HEK293 (cell line): ENCODE data around the gene PERM1.
A peak's percentile ranks its signal among the peaks of the same experiment; 100 is the strongest.

ENCODE experiments used
- CTCF ChIA-PET: fragments of 350-600 bp; formaldehyde crosslinking; extraction: SDS; loops from one replicate; lab custom pipeline; 2021; ENCODE audit warnings: antibody characterized with exemption; lab: Yijun Ruan, JAX
- POLR2A ChIA-PET: fragments of 300-600 bp; formaldehyde crosslinking; extraction: SDS; loops from one replicate; lab custom pipeline; 2020; ENCODE audit warnings: antibody characterized with exemption, inconsistent platforms; lab: Yijun Ruan, JAX
- H3K27ac ChIP-seq: fragments of 200-500 bp; sonication (Bioruptor generic); 2 replicates; pipeline ENCODE4 v1.5.1; 2014; ENCODE audit warnings: low read depth, low read length, control low read depth, inconsistent platforms; ENCODE audit errors: extremely low read depth
- H3K36me3 ChIP-seq, 2 experiments: fragments of 200-500 bp in 1 of 2; sonication (Bioruptor generic) in 1 of 2; 1 replicate in 1 of 2; 2 replicates in 1 of 2; pipeline ENCODE4 v1.5.1; 2014 to 2017; ENCODE audit warnings: inconsistent platforms in 2 of 2, low read length in 2 of 2; ENCODE audit not compliant: control insufficient read depth in 2 of 2, insufficient read depth in 1 of 2
- H3K4me1 ChIP-seq: fragments of 200-500 bp; sonication (Bioruptor generic); 2 replicates; pipeline ENCODE4 v1.5.1; 2014; ENCODE audit warnings: mild to moderate bottlenecking, low read length, inconsistent platforms; ENCODE audit not compliant: control insufficient read depth, insufficient read depth
- H3K4me3 ChIP-seq: 2 replicates; pipeline ENCODE4 v1.5.1; 2011; ENCODE audit warnings: low read depth, mild to moderate bottlenecking, control low read depth, low read length, moderate library complexity
- H3K9me3 ChIP-seq: fragments of 200-500 bp; sonication (Bioruptor generic); 2 replicates; pipeline ENCODE4 v1.5.1; 2014; ENCODE audit warnings: low read depth, low read length, inconsistent platforms; ENCODE audit not compliant: control insufficient read depth, insufficient read depth
- GLI2 ChIP-seq: fragments of 450-650 bp; formaldehyde crosslinking; IDR thresholded peaks from 2 replicates; pipeline ENCODE4; 2017; ENCODE audit warnings: missing biosample characterization, missing genetic modification characterization, low read depth, borderline replicate concordance
- GLIS1 ChIP-seq: fragments of 450-650 bp; formaldehyde crosslinking; IDR thresholded peaks from 2 replicates; pipeline ENCODE4 v1.5.1; 2016; ENCODE audit warnings: missing biosample characterization, missing genetic modification characterization
- HOXA7 ChIP-seq: sonication (generic); formaldehyde crosslinking; IDR thresholded peaks from 2 replicates; pipeline ENCODE4 v1.8.1; 2022; ENCODE audit warnings: missing genetic modification reagents, borderline replicate concordance
- IKZF3 ChIP-seq: fragments of 450-650 bp; IDR thresholded peaks from 2 replicates; pipeline ENCODE4 v1.5.0; 2018; ENCODE audit warnings: missing biosample characterization, mild to moderate bottlenecking, missing genetic modification characterization, moderate library complexity
- KLF16 ChIP-seq: fragments of 450-650 bp; formaldehyde crosslinking; IDR thresholded peaks from 2 replicates; pipeline ENCODE4 v1.5.1; 2017; ENCODE audit warnings: missing biosample characterization, missing genetic modification characterization
- KLF8 ChIP-seq: fragments of 450-650 bp; formaldehyde crosslinking; IDR thresholded peaks from 2 replicates; pipeline ENCODE4 v1.5.1; 2016; ENCODE audit warnings: missing biosample characterization, missing genetic modification characterization
- YY1 ChIP-seq: fragments of 450-650 bp; formaldehyde crosslinking; IDR thresholded peaks from 2 replicates; pipeline ENCODE4 v1.5.1; 2018; ENCODE audit warnings: missing biosample characterization, missing genetic modification characterization
- ZBTB20 ChIP-seq: fragments of 450-650 bp; formaldehyde crosslinking; IDR thresholded peaks from 2 replicates; pipeline ENCODE4 v1.5.1; 2016; ENCODE audit warnings: missing biosample characterization, missing genetic modification characterization
- ZFP41 ChIP-seq: fragments of 450-650 bp; formaldehyde crosslinking; IDR thresholded peaks from 2 replicates; pipeline ENCODE4 v1.5.1; 2016; ENCODE audit warnings: missing biosample characterization, missing genetic modification characterization, borderline replicate concordance
- ZIC2 ChIP-seq: fragments of 450-650 bp; formaldehyde crosslinking; IDR thresholded peaks from 2 replicates; pipeline ENCODE4 v1.5.1; 2016; ENCODE audit warnings: missing biosample characterization, missing genetic modification characterization
- ZNF112 ChIP-seq: fragments of 450-650 bp; formaldehyde crosslinking; IDR thresholded peaks from 2 replicates; pipeline ENCODE4 v1.5.0; 2017; ENCODE audit warnings: missing biosample characterization, missing genetic modification characterization
- ZNF23 ChIP-seq: fragments of 450-650 bp; formaldehyde crosslinking; IDR thresholded peaks from 2 replicates; pipeline ENCODE4 v1.5.1; 2016; ENCODE audit warnings: missing biosample characterization, missing genetic modification characterization, borderline replicate concordance
- ZNF416 ChIP-seq: fragments of 450-650 bp; formaldehyde crosslinking; IDR thresholded peaks from 2 replicates; pipeline ENCODE4 v1.5.1; 2016; ENCODE audit warnings: missing biosample characterization, missing genetic modification characterization
- ZNF423 ChIP-seq: fragments of 450-650 bp; formaldehyde crosslinking; IDR thresholded peaks from 2 replicates; pipeline ENCODE4 v1.5.1; 2016; ENCODE audit warnings: missing biosample characterization, missing genetic modification characterization
- ZNF654 ChIP-seq: fragments of 450-650 bp; formaldehyde crosslinking; IDR thresholded peaks from 2 replicates; pipeline ENCODE4 v1.5.1; 2016; ENCODE audit warnings: low read depth, missing biosample characterization, missing genetic modification characterization
- ZNF777 ChIP-seq: fragments of 450-650 bp; formaldehyde crosslinking; IDR thresholded peaks from 2 replicates; pipeline ENCODE4 v1.5.1; 2017; ENCODE audit warnings: missing biosample characterization, missing genetic modification characterization, borderline replicate concordance
- ZNF837 ChIP-seq: fragments of 450-650 bp; formaldehyde crosslinking; IDR thresholded peaks from 2 replicates; pipeline ENCODE4 v1.5.1; 2016; ENCODE audit warnings: missing biosample characterization, missing genetic modification characterization
- TF ChIP-seq, protein P1 (sequence below): fragments of 450-650 bp; formaldehyde crosslinking; IDR thresholded peaks from 2 replicates; pipeline ENCODE4 v1.5.1; 2016; ENCODE audit warnings: missing biosample characterization, missing genetic modification characterization, borderline replicate concordance
- TF ChIP-seq, protein P2 (sequence below): fragments of 450-650 bp; formaldehyde crosslinking; IDR thresholded peaks from 2 replicates; pipeline ENCODE4 v1.5.1; 2016; ENCODE audit warnings: missing biosample characterization, missing genetic modification characterization
- TF ChIP-seq, protein P3 (sequence below): fragments of 450-650 bp; formaldehyde crosslinking; IDR thresholded peaks from 2 replicates; pipeline ENCODE4 v1.5.1; 2016; ENCODE audit warnings: missing biosample characterization, missing genetic modification characterization
- TF ChIP-seq, protein P4 (sequence below): fragments of 450-650 bp; formaldehyde crosslinking; IDR thresholded peaks from 2 replicates; pipeline ENCODE4 v1.5.1; 2017; ENCODE audit warnings: missing biosample characterization, missing genetic modification characterization
- TF ChIP-seq, protein P5 (sequence below): fragments of 450-650 bp; formaldehyde crosslinking; IDR thresholded peaks from 2 replicates; pipeline ENCODE4 v1.5.1; 2017; ENCODE audit warnings: missing biosample characterization, missing genetic modification characterization
- TF ChIP-seq, protein P6 (sequence below): fragments of 450-650 bp; formaldehyde crosslinking; IDR thresholded peaks from 2 replicates; pipeline ENCODE4 v1.5.1; 2016; ENCODE audit warnings: missing biosample characterization, missing genetic modification characterization

The PERM1 gene

DNA sequence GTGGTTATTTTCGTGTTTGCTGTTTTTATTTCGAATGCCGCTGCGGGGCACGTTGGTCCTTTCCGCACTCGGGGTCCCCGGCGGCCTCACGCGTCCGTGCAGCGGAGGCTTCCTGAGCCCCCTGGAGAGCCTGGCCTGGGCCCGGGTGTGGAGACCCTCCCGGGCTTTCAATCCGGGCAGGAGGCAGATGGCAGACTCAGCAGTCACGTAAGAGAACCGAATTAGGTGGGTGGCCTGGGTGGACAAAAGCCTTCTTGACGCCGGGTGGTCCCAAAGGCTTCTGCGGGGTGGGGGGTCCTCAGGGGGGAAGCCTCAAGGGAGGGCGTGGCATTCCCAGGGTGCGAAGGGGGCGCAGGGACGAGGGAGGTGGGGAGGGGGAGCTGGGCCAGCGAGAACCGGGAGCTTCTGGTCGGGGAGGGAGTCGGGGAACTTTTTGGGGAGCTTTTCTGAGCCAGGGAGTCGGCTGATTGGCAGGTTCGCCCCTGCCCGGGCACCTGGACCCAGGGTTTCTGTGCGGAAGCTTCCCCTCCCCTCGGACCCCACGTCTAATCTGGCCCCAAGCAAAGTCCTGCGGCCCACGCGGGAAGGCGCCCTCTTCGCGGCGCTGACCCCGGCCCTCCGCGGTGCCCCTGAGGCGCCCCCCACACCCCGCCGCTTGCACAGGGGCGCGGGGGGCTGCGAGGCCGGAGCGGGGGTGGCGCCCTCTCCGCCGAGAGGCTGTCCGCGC, 19.3 kb upstream of the PERM1 start (continued):
- TF ChIP-seq, protein P1, sequence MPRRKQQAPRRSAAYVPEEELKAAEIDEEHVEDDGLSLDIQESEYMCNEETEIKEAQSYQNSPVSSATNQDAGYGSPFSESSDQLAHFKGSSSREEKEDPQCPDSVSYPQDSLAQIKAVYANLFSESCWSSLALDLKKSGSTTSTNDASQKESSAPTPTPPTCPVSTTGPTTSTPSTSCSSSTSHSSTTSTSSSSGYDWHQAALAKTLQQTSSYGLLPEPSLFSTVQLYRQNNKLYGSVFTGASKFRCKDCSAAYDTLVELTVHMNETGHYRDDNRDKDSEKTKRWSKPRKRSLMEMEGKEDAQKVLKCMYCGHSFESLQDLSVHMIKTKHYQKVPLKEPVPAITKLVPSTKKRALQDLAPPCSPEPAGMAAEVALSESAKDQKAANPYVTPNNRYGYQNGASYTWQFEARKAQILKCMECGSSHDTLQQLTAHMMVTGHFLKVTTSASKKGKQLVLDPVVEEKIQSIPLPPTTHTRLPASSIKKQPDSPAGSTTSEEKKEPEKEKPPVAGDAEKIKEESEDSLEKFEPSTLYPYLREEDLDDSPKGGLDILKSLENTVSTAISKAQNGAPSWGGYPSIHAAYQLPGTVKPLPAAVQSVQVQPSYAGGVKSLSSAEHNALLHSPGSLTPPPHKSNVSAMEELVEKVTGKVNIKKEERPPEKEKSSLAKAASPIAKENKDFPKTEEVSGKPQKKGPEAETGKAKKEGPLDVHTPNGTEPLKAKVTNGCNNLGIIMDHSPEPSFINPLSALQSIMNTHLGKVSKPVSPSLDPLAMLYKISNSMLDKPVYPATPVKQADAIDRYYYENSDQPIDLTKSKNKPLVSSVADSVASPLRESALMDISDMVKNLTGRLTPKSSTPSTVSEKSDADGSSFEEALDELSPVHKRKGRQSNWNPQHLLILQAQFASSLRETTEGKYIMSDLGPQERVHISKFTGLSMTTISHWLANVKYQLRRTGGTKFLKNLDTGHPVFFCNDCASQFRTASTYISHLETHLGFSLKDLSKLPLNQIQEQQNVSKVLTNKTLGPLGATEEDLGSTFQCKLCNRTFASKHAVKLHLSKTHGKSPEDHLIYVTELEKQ (tag by site-specific recombination) = no peak
- TF ChIP-seq YY1 (tag by site-specific recombination) (no peak), GLIS1 (tag by site-specific recombination) (peak; percentile 54), ZNF423 (tag by site-specific recombination) (peak; percentile 61), ZIC2 (tag by site-specific recombination) (peak; percentile 79), ZBTB20 (peak; percentile 22; the same call in 1 of the 2 replicates), ZNF112 (tag by site-specific recombination) (no peak)
- TF ChIP-seq, protein P2, sequence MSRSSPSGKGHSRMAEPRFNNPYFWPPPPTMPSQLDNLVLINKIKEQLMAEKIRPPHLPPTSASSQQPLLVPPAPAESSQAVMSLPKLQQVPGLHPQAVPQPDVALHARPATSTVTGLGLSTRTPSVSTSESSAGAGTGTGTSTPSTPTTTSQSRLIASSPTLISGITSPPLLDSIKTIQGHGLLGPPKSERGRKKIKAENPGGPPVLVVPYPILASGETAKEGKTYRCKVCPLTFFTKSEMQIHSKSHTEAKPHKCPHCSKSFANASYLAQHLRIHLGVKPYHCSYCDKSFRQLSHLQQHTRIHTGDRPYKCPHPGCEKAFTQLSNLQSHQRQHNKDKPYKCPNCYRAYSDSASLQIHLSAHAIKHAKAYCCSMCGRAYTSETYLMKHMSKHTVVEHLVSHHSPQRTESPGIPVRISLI (tag by site-specific recombination) = no peak

DNA sequence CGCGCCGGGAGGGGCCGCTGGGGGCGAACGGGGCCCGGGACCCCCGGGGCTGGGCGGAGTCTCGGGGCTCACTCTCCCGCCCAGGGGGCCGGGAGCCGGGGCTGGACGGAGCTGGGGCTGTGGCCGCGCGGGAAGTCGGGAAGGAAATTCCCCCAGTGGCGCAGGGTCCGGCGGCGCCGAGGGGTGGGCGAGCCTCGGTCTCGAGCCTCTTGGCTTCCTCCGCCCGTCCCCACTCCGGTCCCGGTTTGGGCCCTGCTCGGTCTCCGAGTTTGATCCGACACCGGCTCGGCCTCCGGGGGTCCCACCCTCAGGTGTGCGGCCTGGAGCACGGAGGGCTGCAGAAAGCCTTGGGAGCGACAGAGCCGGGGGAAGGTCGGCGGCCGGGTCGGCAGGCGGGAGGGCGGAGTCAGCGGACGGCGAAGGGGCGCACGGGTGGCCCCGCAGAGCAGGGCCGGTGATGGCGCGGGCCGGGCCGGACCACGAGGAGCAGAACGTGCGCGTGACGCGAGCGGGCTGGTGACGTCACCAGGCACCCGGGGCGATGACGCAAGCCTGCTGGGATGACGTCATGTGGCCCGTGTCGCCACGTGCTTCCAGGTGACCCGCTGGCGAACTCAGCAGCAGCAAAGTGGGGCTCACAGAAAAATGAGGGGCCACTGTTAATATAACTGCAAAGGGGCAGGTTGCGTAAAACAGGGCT, 18.6 kb upstream of the PERM1 start:
- ChIA-PET POLR2A (interaction anchor here (1.0 to 6.5 kb wide), 9 partner anchors 13 to 318 kb away, joined by 3 to 44 read pairs (median 4); partner anchors contain the start of genes AGRN and ISG15), CTCF (interaction anchor here (0.6 to 2.3 kb wide), 3 partner anchors 14 to 63 kb away, joined by 4 to 20 read pairs (median 10); partner anchors contain the start of gene ISG15)
- Histone ChIP-seq H3K36me3 (peaks cover 0 to 40% of the 10 kb centered on the region in 2 experiments; a peak in 2 of 3 replicates), H3K4me3 (peak overlapping the region; percentile 74), H3K27ac (peak overlapping the region; percentile 97), H3K4me1 (0 out of 2 replicates have a peak, but pooled peaks cover 3% of the 10 kb centered on the region), H3K9me3 (no peaks in the 10 kb centered on the region)
- TF ChIP-seq ZNF23 = no peak
- TF ChIP-seq KLF16 (tag by site-specific recombination) = peak; percentile 94
- TF ChIP-seq, protein P3, sequence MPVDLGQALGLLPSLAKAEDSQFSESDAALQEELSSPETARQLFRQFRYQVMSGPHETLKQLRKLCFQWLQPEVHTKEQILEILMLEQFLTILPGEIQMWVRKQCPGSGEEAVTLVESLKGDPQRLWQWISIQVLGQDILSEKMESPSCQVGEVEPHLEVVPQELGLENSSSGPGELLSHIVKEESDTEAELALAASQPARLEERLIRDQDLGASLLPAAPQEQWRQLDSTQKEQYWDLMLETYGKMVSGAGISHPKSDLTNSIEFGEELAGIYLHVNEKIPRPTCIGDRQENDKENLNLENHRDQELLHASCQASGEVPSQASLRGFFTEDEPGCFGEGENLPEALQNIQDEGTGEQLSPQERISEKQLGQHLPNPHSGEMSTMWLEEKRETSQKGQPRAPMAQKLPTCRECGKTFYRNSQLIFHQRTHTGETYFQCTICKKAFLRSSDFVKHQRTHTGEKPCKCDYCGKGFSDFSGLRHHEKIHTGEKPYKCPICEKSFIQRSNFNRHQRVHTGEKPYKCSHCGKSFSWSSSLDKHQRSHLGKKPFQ = peak; percentile 63
- peak; percentile 97 for TF ChIP-seq KLF8 (tag by site-specific recombination)
- TF ChIP-seq, protein P4, sequence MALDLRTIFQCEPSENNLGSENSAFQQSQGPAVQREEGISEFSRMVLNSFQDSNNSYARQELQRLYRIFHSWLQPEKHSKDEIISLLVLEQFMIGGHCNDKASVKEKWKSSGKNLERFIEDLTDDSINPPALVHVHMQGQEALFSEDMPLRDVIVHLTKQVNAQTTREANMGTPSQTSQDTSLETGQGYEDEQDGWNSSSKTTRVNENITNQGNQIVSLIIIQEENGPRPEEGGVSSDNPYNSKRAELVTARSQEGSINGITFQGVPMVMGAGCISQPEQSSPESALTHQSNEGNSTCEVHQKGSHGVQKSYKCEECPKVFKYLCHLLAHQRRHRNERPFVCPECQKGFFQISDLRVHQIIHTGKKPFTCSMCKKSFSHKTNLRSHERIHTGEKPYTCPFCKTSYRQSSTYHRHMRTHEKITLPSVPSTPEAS (tag by site-specific recombination) = peak; percentile 64
- TF ChIP-seq ZNF837 = peak; percentile 27; the same call in 1 of the 2 replicates
- no peak for TF ChIP-seq ZFP41 (tag by site-specific recombination)
- no peak for TF ChIP-seq GLI2 (tag by site-specific recombination)
- TF ChIP-seq HOXA7 (CRISPR knock-in tag) = no peak
- TF ChIP-seq ZNF654 = no peak
- TF ChIP-seq, protein P5, sequence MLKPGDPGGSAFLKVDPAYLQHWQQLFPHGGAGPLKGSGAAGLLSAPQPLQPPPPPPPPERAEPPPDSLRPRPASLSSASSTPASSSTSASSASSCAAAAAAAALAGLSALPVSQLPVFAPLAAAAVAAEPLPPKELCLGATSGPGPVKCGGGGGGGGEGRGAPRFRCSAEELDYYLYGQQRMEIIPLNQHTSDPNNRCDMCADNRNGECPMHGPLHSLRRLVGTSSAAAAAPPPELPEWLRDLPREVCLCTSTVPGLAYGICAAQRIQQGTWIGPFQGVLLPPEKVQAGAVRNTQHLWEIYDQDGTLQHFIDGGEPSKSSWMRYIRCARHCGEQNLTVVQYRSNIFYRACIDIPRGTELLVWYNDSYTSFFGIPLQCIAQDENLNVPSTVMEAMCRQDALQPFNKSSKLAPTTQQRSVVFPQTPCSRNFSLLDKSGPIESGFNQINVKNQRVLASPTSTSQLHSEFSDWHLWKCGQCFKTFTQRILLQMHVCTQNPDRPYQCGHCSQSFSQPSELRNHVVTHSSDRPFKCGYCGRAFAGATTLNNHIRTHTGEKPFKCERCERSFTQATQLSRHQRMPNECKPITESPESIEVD (tag by site-specific recombination) = no peak; the same call in 1 of the 2 replicates
- TF ChIP-seq ZBTB20 = peak; percentile 82
- 0 out of 2 replicates have a peak, but pooled peaks have one; percentile 23 for TF ChIP-seq ZNF416
- TF ChIP-seq, protein P6, sequence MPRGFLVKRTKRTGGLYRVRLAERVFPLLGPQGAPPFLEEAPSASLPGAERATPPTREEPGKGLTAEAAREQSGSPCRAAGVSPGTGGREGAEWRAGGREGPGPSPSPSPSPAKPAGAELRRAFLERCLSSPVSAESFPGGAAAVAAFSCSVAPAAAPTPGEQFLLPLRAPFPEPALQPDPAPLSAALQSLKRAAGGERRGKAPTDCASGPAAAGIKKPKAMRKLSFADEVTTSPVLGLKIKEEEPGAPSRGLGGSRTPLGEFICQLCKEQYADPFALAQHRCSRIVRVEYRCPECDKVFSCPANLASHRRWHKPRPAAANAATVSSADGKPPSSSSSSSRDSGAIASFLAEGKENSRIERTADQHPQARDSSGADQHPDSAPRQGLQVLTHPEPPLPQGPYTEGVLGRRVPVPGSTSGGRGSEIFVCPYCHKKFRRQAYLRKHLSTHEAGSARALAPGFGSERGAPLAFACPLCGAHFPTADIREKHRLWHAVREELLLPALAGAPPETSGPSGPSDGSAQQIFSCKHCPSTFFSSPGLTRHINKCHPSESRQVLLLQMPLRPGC = peak; percentile 95
- no peak for TF ChIP-seq ZNF777 (tag by site-specific recombination)
- TF ChIP-seq IKZF3 (tag by site-specific recombination) = peak; percentile 16; the same call in 1 of the 2 replicates
